H1 (cell line): ENCODE measurements around the gene TYSND1. TPM values are rescaled to one million over a fixed set of nuclear protein-coding genes. Genes with fewer than 3 reads are reported as not detected.

Experiments
- CTCF ChIA-PET: fragments of 300-600 bp; sonication (Branson Sonifier 250); formaldehyde crosslinking; loops from one replicate; lab custom pipeline; 2021; ENCODE audit not compliant: partially characterized antibody; lab: Charles Lee
- POLR2A ChIA-PET: fragments of 300-600 bp; sonication (Branson Sonifier 250); formaldehyde crosslinking; loops from one replicate; lab custom pipeline; 2021; ENCODE audit warnings: inconsistent platforms; ENCODE audit not compliant: partially characterized antibody; lab: Charles Lee
- DNase-seq, 2 experiments: peaks; one replicate each; pipeline versions ENCODE4 v3.0.0 to v3.0.0-alpha.2; 2010 to 2022; ENCODE audit warnings: low spot score in 2 of 2, low read depth in 1 of 2, mixed read lengths in 1 of 2
- FAIRE-seq: peaks from 2 replicates; lab custom pipeline; 2011; peaks lifted over from hg19 to GRCh38; lab: Jason Lieb, UNC
- H2AFZ ChIP-seq: 2 replicates; pipeline ENCODE4 v1.8.1; 2012; ENCODE audit warnings: low read length, inconsistent platforms
- H2AK5ac ChIP-seq: 2 replicates; pipeline ENCODE4 v1.6.1; 2013; ENCODE audit warnings: low read depth, low read length
- H2BK120ac ChIP-seq: replicated peaks from 2 replicates; pipeline ENCODE3; 2013; ENCODE audit warnings: low read depth, low read length, inconsistent platforms
- H2BK12ac ChIP-seq: 2 replicates; pipeline ENCODE4 v1.6.1; 2013; ENCODE audit warnings: low read depth, low read length
- H2BK15ac ChIP-seq: 2 replicates; pipeline ENCODE4 v1.6.1; 2013; ENCODE audit warnings: low read length
- H2BK20ac ChIP-seq: 2 replicates; pipeline ENCODE4 v1.6.1; 2013; ENCODE audit warnings: low read length
- H2BK5ac ChIP-seq: 2 replicates; pipeline ENCODE4 v1.6.1; 2013; ENCODE audit warnings: low read depth, low read length
- H3K14ac ChIP-seq: 2 replicates; pipeline ENCODE4 v1.6.1; 2013; ENCODE audit warnings: inconsistent platforms; ENCODE audit not compliant: insufficient read length
- H3K18ac ChIP-seq: 2 replicates; pipeline ENCODE4 v1.6.1; 2013; ENCODE audit warnings: low read length; ENCODE audit errors: extremely low read depth
- H3K23ac ChIP-seq: 2 replicates; pipeline ENCODE4 v1.6.1; 2013; ENCODE audit warnings: inconsistent platforms; ENCODE audit not compliant: insufficient read length
- H3K23me2 ChIP-seq: 2 replicates; pipeline ENCODE4 v1.6.1; 2013; ENCODE audit warnings: low read depth, low read length
- H3K27ac ChIP-seq: 2 replicates; pipeline ENCODE4 v1.6.1; 2011; ENCODE audit warnings: low read depth, low read length, inconsistent platforms
- H3K27me3 ChIP-seq, 4 experiments: replicated peaks in 1 of 4; 1 replicate in 1 of 4; 2 replicates in 3 of 4; pipeline versions ENCODE4 v1.6.1 to v1.8.1; 2011 to 2013; ENCODE audit warnings: low read length in 3 of 4, mild to moderate bottlenecking in 3 of 4, inconsistent platforms in 2 of 4, mixed read lengths in 2 of 4, moderate library complexity in 1 of 4; ENCODE audit not compliant: control insufficient read depth in 3 of 4, insufficient read depth in 3 of 4; ENCODE audit errors: extremely low read depth in 1 of 4
- H3K36me3 ChIP-seq, 4 experiments: 2 replicates each; pipeline versions ENCODE4 v1.6.1 to v1.8.1; 2011 to 2013; ENCODE audit warnings: mild to moderate bottlenecking in 4 of 4, low read length in 3 of 4, moderate library complexity in 2 of 4, control low read depth in 1 of 4, inconsistent platforms in 1 of 4; ENCODE audit not compliant: insufficient read depth in 4 of 4, control insufficient read depth in 2 of 4
- H3K4ac ChIP-seq: replicated peaks from 2 replicates; pipeline ENCODE3; 2013; ENCODE audit warnings: low read length, low read depth, mixed read lengths, inconsistent platforms; ENCODE audit not compliant: insufficient read length
- H3K4me1 ChIP-seq, 4 experiments: replicated peaks in 1 of 4; 1 replicate in 1 of 4; 2 replicates in 3 of 4; pipeline versions ENCODE4 v1.6.1 to v1.8.1; 2011 to 2013; ENCODE audit warnings: low read length in 3 of 4, inconsistent platforms in 2 of 4, mixed read lengths in 1 of 4; ENCODE audit not compliant: insufficient read depth in 4 of 4, control insufficient read depth in 3 of 4
- H3K4me2 ChIP-seq, 2 experiments: 2 replicates each; pipeline versions ENCODE4 v1.6.1 to v1.8.1; 2011 to 2013; ENCODE audit warnings: low read depth in 2 of 2, low read length in 2 of 2, control low read depth in 1 of 2, inconsistent platforms in 1 of 2, mild to moderate bottlenecking in 1 of 2; ENCODE audit not compliant: insufficient read depth in 1 of 2
- H3K4me3 ChIP-seq, 4 experiments: fragments of 200-600, 300-600 bp in 1 of 4; sonication (generic), shearing (Covaris generic), sonication (Bioruptor Twin) in 1 of 4; 2 replicates each; pipeline versions ENCODE4 v1.5.1 to v1.8.1; 2011 to 2016; ENCODE audit warnings: low read length in 4 of 4, low read depth in 3 of 4, control low read depth in 2 of 4, inconsistent platforms in 2 of 4, mild to moderate bottlenecking in 2 of 4, mixed read lengths in 1 of 4, moderate library complexity in 1 of 4; ENCODE audit not compliant: insufficient read depth in 2 of 4; ENCODE audit errors: extremely low read depth in 1 of 4
- H3K56ac ChIP-seq: replicated peaks from 2 replicates; pipeline ENCODE3; 2013; ENCODE audit warnings: low read depth, mild to moderate bottlenecking, mixed read lengths, low read length, inconsistent platforms; ENCODE audit not compliant: insufficient read length
- H3K79me1 ChIP-seq: 2 replicates; pipeline ENCODE4 v1.6.1; 2013; ENCODE audit warnings: low read depth, low read length, control low read depth
- H3K79me2 ChIP-seq, 2 experiments: 2 replicates each; pipeline versions ENCODE4 v1.6.1 to v1.8.1; 2012 to 2013; ENCODE audit warnings: low read length in 2 of 2, mild to moderate bottlenecking in 2 of 2, inconsistent platforms in 1 of 2; ENCODE audit not compliant: insufficient read depth in 2 of 2, control insufficient read depth in 1 of 2
- H3K9ac ChIP-seq, 4 experiments: replicated peaks in 1 of 4; 1 replicate in 1 of 4; 2 replicates in 3 of 4; pipeline versions ENCODE4 v1.6.1 to v1.8.1; 2011 to 2013; ENCODE audit warnings: low read depth in 3 of 4, low read length in 3 of 4, control low read depth in 2 of 4, mild to moderate bottlenecking in 2 of 4, moderate library complexity in 2 of 4, inconsistent platforms in 1 of 4; ENCODE audit errors: extremely low read depth in 1 of 4
- H3K9me3 ChIP-seq, 2 experiments: 2 replicates each; pipeline versions ENCODE4 v1.6.1 to v1.8.1; 2012 to 2013; ENCODE audit warnings: mild to moderate bottlenecking in 2 of 2, moderate library complexity in 2 of 2, control low read depth in 1 of 2, inconsistent platforms in 1 of 2, low read depth in 1 of 2, low read length in 1 of 2, mixed read lengths in 1 of 2; ENCODE audit not compliant: insufficient read depth in 2 of 2
- H4K20me1 ChIP-seq, 2 experiments: replicated peaks in 1 of 2; 2 replicates each; pipeline versions ENCODE3 to v1.8.1; 2011 to 2013; ENCODE audit warnings: inconsistent platforms in 2 of 2, low read length in 2 of 2, mild to moderate bottlenecking in 1 of 2; ENCODE audit not compliant: insufficient read depth in 2 of 2, control insufficient read depth in 1 of 2
- H4K5ac ChIP-seq: 2 replicates; pipeline ENCODE4 v1.6.1; 2013; ENCODE audit warnings: low read length, low read depth, mixed read lengths, inconsistent platforms; ENCODE audit not compliant: insufficient read length
- H4K8ac ChIP-seq: 2 replicates; pipeline ENCODE4 v1.8.0; 2013; ENCODE audit warnings: mild to moderate bottlenecking, moderate library complexity, low read length, inconsistent platforms; ENCODE audit not compliant: insufficient read depth; ENCODE audit errors: extremely low read depth
- H4K91ac ChIP-seq: replicated peaks from 2 replicates; pipeline ENCODE3; 2013; ENCODE audit warnings: low read length, mixed read lengths, inconsistent platforms; ENCODE audit not compliant: insufficient read length
- ASH2L ChIP-seq: fragments of 200-600, 300-600 bp; sonication (generic); IDR thresholded peaks from one replicate; pipeline ENCODE4 v1.7.1; 2017; ENCODE audit warnings: low read length
- BACH1 ChIP-seq: IDR thresholded peaks from 2 replicates; pipeline ENCODE4 v1.6.1; 2012; ENCODE audit warnings: low read length, improper control_type of control experiment
- CEBPB ChIP-seq: IDR thresholded peaks from 2 replicates; pipeline ENCODE4 v1.6.1; 2012; ENCODE audit warnings: low read depth, low read length
- CHD1 ChIP-seq: IDR thresholded peaks from 2 replicates; pipeline ENCODE4 v1.6.1; 2012; ENCODE audit warnings: low read depth, low read length, improper control_type of control experiment
- CHD2 ChIP-seq: IDR thresholded peaks from 2 replicates; pipeline ENCODE4 v1.6.1; 2012; ENCODE audit warnings: low read length, improper control_type of control experiment
- EZH2 ChIP-seq: fragments of 200-600 bp; sonication (generic); IDR thresholded peaks from 2 replicates; pipeline ENCODE4 v1.7.1; 2012; ENCODE audit warnings: low read depth, mild to moderate bottlenecking, moderate library complexity, low read length, inconsistent platforms; ENCODE audit not compliant: severe bottlenecking
- GTF2F1 ChIP-seq: IDR thresholded peaks from 2 replicates; pipeline ENCODE4 v1.6.1; 2012; ENCODE audit warnings: low read depth, low read length, improper control_type of control experiment, borderline replicate concordance
- KDM5A ChIP-seq: fragments of 200-600 bp; IDR thresholded peaks from 2 replicates; pipeline ENCODE4 v1.7.1; 2012; ENCODE audit warnings: mild to moderate bottlenecking, low read length, inconsistent platforms, mixed read lengths
- NRF1 ChIP-seq: IDR thresholded peaks from 2 replicates; pipeline ENCODE4 v1.6.1; 2011; ENCODE audit warnings: mild to moderate bottlenecking, low read depth, low read length, improper control_type of control experiment
- PHF8 ChIP-seq: fragments of 200-600 bp; sonication (generic); conservative IDR thresholded peaks from 2 replicates; pipeline ENCODE4 v1.7.1; 2012; ENCODE audit warnings: low read depth, mild to moderate bottlenecking, inconsistent platforms, low read length, moderate library complexity
- SIX5 ChIP-seq: IDR thresholded peaks from 2 replicates; pipeline ENCODE4 v1.6.1; 2011; ENCODE audit warnings: mild to moderate bottlenecking, low read depth, low read length
- polyA plus RNA-seq, 7 experiments: library from polyadenylated mRNA; depleted of rRNA in 3 of 7; stranded (reverse) in 5 of 7; unstranded in 2 of 7; fragments of >200 nt in 5 of 7; fragments of 200-250 nt in 2 of 7; gene quantifications; 1 replicate in 5 of 7; 2 replicates in 1 of 7; 4 replicates in 1 of 7; pipeline versions ENCODE4 v1.2.1 to v1.2.3, GENCODE V29; 2011 to 2013; ENCODE audit warnings: missing spikeins in 2 of 7, mixed read lengths in 2 of 7
- total RNA-seq: library from RNA; stranded (reverse); fragmentation: NEBNext Ultra II Directional; extraction: Animal tissue kit (Norgen Biotek cat#: 25700); gene quantifications from 2 replicates; pipeline ENCODE4 v1.2.1, GENCODE V29; 2021
- TF ChIP-seq, protein P1 (sequence below): IDR thresholded peaks from 2 replicates; pipeline ENCODE4 v1.6.1; 2012; ENCODE audit warnings: low read length, inconsistent platforms

TYSND1 gene
- total and polyA plus RNA-seq, 2 of the 8 experiments (the other 6 are each of a cell fraction or from before 2014, with no cell fraction given), result 11.9 to 15.0 TPM

DNA sequence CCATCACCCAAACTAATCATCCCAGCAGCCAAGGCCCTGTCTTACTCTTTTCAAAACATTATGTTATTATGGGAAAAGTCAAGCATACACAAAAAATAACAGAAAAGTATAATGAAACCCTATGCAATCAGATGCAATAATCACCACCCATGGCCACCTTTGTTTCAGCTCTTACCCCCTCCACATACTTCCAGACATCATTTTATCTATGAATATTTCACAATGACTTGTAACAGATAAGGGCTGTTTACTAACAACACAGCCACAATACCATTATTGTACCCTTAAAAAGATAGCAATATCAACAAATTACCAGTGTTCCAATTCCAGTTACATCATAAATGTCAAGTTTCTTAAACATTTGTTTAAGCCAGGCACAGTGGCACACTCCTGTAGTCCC, 49.0 kb downstream of the TYSND1 start:
- H2BK120ac ChIP-seq, result no peak overlapping the region
- no peak overlapping the region for H3K9ac ChIP-seq
- no peak overlapping the region for H3K18ac ChIP-seq
- H3K27ac ChIP-seq, result no peak overlapping the region
- H4K5ac ChIP-seq, result no peak overlapping the region
- H3K9me3 ChIP-seq, result no peaks in the 10 kb centered on the region
- no peaks in the 10 kb centered on the region for H3K79me1 ChIP-seq
- ChIA-PET POLR2A (no interaction called here), CTCF (interaction anchor here (0.8 to 5.8 kb wide), 3 partner anchors 19 to 49 kb away, joined by 3 to 51 read pairs (median 5); partner anchors contain the start of gene TYSND1)
- H3K4me2 ChIP-seq, result no peak overlapping the region
- TF ChIP-seq ASH2L (no peak), NRF1 (no peak), CHD2 (no peak), EZH2 (no peak), GTF2F1 (no peak), BACH1 (no peak), CHD1 (no peak), PHF8 (no peak), SIX5 (no peak), KDM5A (no peak), CEBPB (no peak)
- TF ChIP-seq, protein P1, sequence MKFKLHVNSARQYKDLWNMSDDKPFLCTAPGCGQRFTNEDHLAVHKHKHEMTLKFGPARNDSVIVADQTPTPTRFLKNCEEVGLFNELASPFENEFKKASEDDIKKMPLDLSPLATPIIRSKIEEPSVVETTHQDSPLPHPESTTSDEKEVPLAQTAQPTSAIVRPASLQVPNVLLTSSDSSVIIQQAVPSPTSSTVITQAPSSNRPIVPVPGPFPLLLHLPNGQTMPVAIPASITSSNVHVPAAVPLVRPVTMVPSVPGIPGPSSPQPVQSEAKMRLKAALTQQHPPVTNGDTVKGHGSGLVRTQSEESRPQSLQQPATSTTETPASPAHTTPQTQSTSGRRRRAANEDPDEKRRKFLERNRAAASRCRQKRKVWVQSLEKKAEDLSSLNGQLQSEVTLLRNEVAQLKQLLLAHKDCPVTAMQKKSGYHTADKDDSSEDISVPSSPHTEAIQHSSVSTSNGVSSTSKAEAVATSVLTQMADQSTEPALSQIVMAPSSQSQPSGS, result no peak
- no peaks in the 10 kb centered on the region for H3K23me2 ChIP-seq
- H2BK15ac ChIP-seq, result no peak overlapping the region
- H3K14ac ChIP-seq, result no peak overlapping the region
- no peaks in the 10 kb centered on the region for H3K4me1 ChIP-seq
- H3K36me3 ChIP-seq, result no peaks in the 10 kb centered on the region
- H3K79me2 ChIP-seq, result no peaks in the 10 kb centered on the region
- no peak overlapping the region for H3K4me3 ChIP-seq
- H3K56ac ChIP-seq, result no peak overlapping the region
- no peak overlapping the region for H3K4ac ChIP-seq
- DNase-seq (no peak), FAIRE-seq (no peak)
- H4K91ac ChIP-seq, result no peak overlapping the region
- no peak overlapping the region for H2AK5ac ChIP-seq
- H2BK5ac ChIP-seq, result no peak overlapping the region
- H2AFZ ChIP-seq, result no peak overlapping the region
- H3K27me3 ChIP-seq, result no peaks in the 10 kb centered on the region; a peak in 1 of 7 replicates
- no peaks in the 10 kb centered on the region for H4K20me1 ChIP-seq
- H2BK20ac ChIP-seq, result no peak overlapping the region
- no peak overlapping the region for H2BK12ac ChIP-seq
- no peak overlapping the region for H3K23ac ChIP-seq
- no peak overlapping the region for H4K8ac ChIP-seq
